HepG2 (cell line): ENCODE measurements around the gene CTXN1. TPM values are rescaled to one million over a fixed set of nuclear protein-coding genes. Genes with fewer than 3 reads are reported as not detected.

Source experiments
- ARID5B ChIP-seq: IDR thresholded peaks from 2 replicates; pipeline ENCODE4 v1.4.0; 2020; ENCODE audit warnings: mild to moderate bottlenecking, missing genetic modification reagents
- ARNT ChIP-seq: fragments of 450-650 bp; IDR thresholded peaks from 2 replicates; pipeline ENCODE4 v1.6.1; 2017
- FOXO4 ChIP-seq: sonication (generic); formaldehyde crosslinking; conservative IDR thresholded peaks from 2 replicates; pipeline ENCODE4 v1.8.1; 2023; ENCODE audit warnings: missing genetic modification reagents
- HDAC6 ChIP-seq: fragments of 200-600 bp; sonication (generic); IDR thresholded peaks from 2 replicates; pipeline ENCODE4 v1.7.0; 2017; ENCODE audit warnings: mild to moderate bottlenecking, antibody characterized with exemption, low read length, low read depth
- HOXD1 ChIP-seq: sonication (generic); formaldehyde crosslinking; IDR thresholded peaks from 2 replicates; pipeline ENCODE4 v1.5.0; 2020; ENCODE audit warnings: missing genetic modification reagents
- KDM3A ChIP-seq: IDR thresholded peaks from 2 replicates; pipeline ENCODE4 v1.6.1; 2018; ENCODE audit warnings: low read depth, missing compliant biosample characterization
- MZF1 ChIP-seq: sonication (generic); formaldehyde crosslinking; IDR thresholded peaks from 2 replicates; pipeline ENCODE4 v1.8.1; 2023; ENCODE audit warnings: mild to moderate bottlenecking, missing genetic modification reagents, borderline replicate concordance
- SNAPC2 ChIP-seq: sonication (generic); formaldehyde crosslinking; IDR thresholded peaks from 2 replicates; pipeline ENCODE4 v1.8.1; 2022; ENCODE audit warnings: mild to moderate bottlenecking, missing genetic modification reagents
- SP5 ChIP-seq: IDR thresholded peaks from 2 replicates; pipeline ENCODE4 v1.6.1; 2016; ENCODE audit warnings: low read depth, borderline replicate concordance
- TCF7 ChIP-seq: sonication (generic); IDR thresholded peaks from 2 replicates; pipeline ENCODE4 v1.6.1; 2016; ENCODE audit warnings: antibody characterized with exemption, low read depth
- ZFY ChIP-seq: sonication (generic); formaldehyde crosslinking; IDR thresholded peaks from 2 replicates; pipeline ENCODE4 v1.4.0; 2020; ENCODE audit warnings: missing genetic modification reagents
- ZHX2 ChIP-seq, 2 experiments: sonication (generic) in 1 of 2; formaldehyde crosslinking in 1 of 2; IDR thresholded peaks; 2 replicates each; pipeline versions ENCODE4 v1.6.1 to v1.9.0; 2014 to 2022; ENCODE audit warnings: antibody characterized with exemption in 1 of 2, borderline replicate concordance in 1 of 2, inconsistent platforms in 1 of 2, low read depth in 1 of 2, missing genetic modification reagents in 1 of 2
- ZNF17 ChIP-seq: sonication (generic); formaldehyde crosslinking; IDR thresholded peaks from 2 replicates; pipeline ENCODE4 v1.5.0; 2020; ENCODE audit warnings: mild to moderate bottlenecking, missing genetic modification reagents
- ZNF20 ChIP-seq: sonication (generic); formaldehyde crosslinking; IDR thresholded peaks from 2 replicates; pipeline ENCODE4 v1.4.0; 2020; ENCODE audit warnings: mild to moderate bottlenecking, moderate library complexity, missing genetic modification reagents
- ZNF44 ChIP-seq: sonication (generic); formaldehyde crosslinking; IDR thresholded peaks from 2 replicates; pipeline ENCODE4 v1.5.1; 2020; ENCODE audit warnings: mild to moderate bottlenecking, missing genetic modification reagents
- ZNF672 ChIP-seq: sonication (generic); formaldehyde crosslinking; IDR thresholded peaks from 2 replicates; pipeline ENCODE4 v1.8.1; 2022; ENCODE audit warnings: missing genetic modification reagents
- ZNF740 ChIP-seq: sonication (generic); formaldehyde crosslinking; IDR thresholded peaks from 2 replicates; pipeline ENCODE4 v1.4.0; 2020; ENCODE audit warnings: missing genetic modification reagents
- ZSCAN9 ChIP-seq: IDR thresholded peaks from 2 replicates; pipeline ENCODE4 v1.6.1; 2016; ENCODE audit warnings: borderline replicate concordance
- polyA plus RNA-seq, 8 experiments: library from polyadenylated mRNA; depleted of rRNA in 3 of 8; stranded (reverse) in 7 of 8; unstranded in 1 of 8; fragments of >200 nt; fragmentation: Illumina TruSeq in 4 of 8; extraction: Trizol in 4 of 8; gene quantifications; 2 replicates each; pipeline versions ENCODE4 v1.2.1 to v1.2.3, GENCODE V29; 2011 to 2016; ENCODE audit warnings: low read depth in 4 of 8, missing spikeins in 1 of 8, mixed read lengths in 1 of 8; ENCODE audit not compliant: insufficient read depth in 1 of 8
- total RNA-seq, 5 experiments: library from RNA; depleted of rRNA; stranded (reverse); fragments of >200 nt; fragmentation: Illumina TruSeq; extraction: Trizol; gene quantifications; 2 replicates each; pipeline ENCODE4 v1.2.3, GENCODE V29; 2016; ENCODE audit warnings: low read depth in 1 of 5

Gene CTXN1
- total and polyA plus RNA-seq, 2 of the 13 experiments (the other 11 are each of a cell fraction or from before 2014, with no cell fraction given): 0.11 TPM; not detected in 1

GRCh38 chr19:7919610-7920518, 6.1 kb downstream of the CTXN1 start, which contains the start of gene SNAPC2 (continued):
- peak; percentile 63 for TF ChIP-seq ZHX2 (IDR thresholded peaks at IDR 0.05; ENCODE audit: low read depth)
- no peak; the same call in 1 of the 2 replicates for TF ChIP-seq ZHX2 (CRISPR knock-in tag; IDR thresholded peaks at IDR 0.05; ENCODE audit: borderline replicate concordance)
- no peak for TF ChIP-seq ZNF44
- TF ChIP-seq ZNF672 (CRISPR knock-in tag): no peak
- TF ChIP-seq MZF1 (CRISPR knock-in tag): no peak
- TF ChIP-seq FOXO4 (CRISPR knock-in tag): no peak
- no peak for TF ChIP-seq ZNF20
- TF ChIP-seq ZNF17 (CRISPR knock-in tag): no peak
- TF ChIP-seq ZSCAN9 (CRISPR knock-in tag): no peak
- peak; percentile 62 for TF ChIP-seq HOXD1 (CRISPR knock-in tag)
- TF ChIP-seq TCF7: no peak
- peak; percentile 87 for TF ChIP-seq ZFY
- peak; percentile 89 for TF ChIP-seq SP5
- TF ChIP-seq ARID5B (CRISPR knock-in tag): 0 out of 2 replicates have a peak, but pooled peaks have one; percentile 17
- TF ChIP-seq ZNF740 (CRISPR knock-in tag): no peak
- no peak for TF ChIP-seq ARNT
- no peak for TF ChIP-seq HDAC6
- peak; percentile 96 for TF ChIP-seq KDM3A (CRISPR knock-in tag)
- TF ChIP-seq SNAPC2 (CRISPR knock-in tag): 0 out of 2 replicates have a peak, but pooled peaks have one; percentile 48
